GM19467 (cell line): Measurements from ENCODE around the gene LARP1.
"Not testable (repeated sequence)": the region's sequence is repeated elsewhere in the genome, so short reads cannot be mapped to it uniquely, and the experiment has no call there.

Experiments
- ATAC-seq: cut with Tn5 transposase; IDR thresholded peaks from one replicate; pipeline ENCODE4 v1.9.1; 2021; ENCODE audit warnings: mild to moderate bottlenecking, moderate library complexity; ENCODE audit not compliant: unreplicated experiment

LARP1 gene

DNA sequence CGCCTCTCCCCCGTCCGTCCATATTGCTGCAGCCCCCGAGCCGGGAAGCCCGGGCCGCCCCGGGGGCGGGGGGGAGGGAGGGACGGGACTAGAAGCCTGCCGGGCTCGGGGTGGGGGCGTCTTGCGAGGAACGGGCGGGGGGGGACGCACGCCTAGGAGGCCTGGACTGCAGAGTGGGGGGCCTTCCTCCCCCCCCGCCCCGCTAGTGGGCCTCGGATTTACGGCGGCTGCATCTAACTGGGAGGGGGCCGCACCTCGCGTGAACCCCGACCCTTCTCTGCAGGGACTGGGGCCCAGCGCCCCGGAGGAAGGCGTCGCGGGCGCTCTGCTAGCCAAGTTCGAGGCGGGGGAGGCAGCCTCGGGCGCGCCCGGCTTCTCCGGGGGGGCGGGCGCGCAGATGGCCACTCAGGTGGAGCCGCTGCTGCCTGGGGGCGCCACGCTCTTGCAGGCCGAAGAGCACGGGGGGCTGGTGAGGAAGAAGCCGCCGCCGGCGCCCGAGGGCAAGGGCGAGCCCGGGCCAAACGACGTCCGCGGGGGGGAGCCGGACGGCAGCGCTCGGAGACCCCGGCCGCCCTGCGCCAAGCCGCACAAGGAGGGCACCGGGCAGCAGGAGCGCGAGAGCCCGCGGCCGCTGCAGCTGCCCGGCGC lies at the start of gene LARP1:
TSS of gene LARP1 (plus strand) at position 17 of the 648 bp plus-strand sequence. CDS start at position 398, 381 bp downstream.
- ATAC-seq: no peak

DNA sequence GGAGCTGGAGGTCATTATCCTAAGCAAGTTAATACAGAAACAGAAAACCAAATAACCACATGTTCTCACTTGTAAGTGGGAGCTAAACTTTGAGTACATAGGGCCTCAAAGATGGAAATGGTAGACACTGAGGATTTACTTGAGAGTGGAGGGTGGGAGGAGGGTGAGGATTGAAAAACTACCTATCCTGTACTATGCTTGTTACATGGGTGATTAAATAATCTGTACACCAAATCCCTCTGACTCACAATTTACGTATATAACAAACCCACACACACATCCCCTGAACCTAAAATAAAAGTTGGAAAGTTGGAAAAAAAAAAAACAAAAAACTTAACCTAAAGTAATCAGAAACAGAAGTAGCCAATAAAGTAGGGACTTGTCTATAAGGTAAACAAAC lies 48.8 kb upstream of the LARP1 start:
- ATAC-seq: no peak

DNA sequence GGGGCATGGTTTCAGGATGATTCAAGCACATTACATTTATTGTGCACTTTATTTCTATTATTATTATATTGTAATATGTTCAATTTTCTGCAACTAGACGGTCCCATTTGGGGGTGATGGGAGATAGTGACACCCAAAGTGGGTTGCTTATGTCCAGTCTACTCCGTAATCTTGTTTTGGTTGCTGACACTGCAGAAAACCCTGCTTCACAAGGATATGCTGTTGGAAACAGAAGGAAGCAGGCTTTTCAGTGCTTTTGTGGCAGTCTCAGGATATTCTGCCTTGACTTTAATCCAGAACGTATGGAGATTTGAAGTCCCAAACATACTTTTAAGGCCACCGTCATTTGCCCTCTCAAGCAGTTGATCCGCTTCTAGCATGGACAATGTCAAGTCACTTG lies 47.5 kb upstream of the LARP1 start:
- no peak for ATAC-seq

DNA sequence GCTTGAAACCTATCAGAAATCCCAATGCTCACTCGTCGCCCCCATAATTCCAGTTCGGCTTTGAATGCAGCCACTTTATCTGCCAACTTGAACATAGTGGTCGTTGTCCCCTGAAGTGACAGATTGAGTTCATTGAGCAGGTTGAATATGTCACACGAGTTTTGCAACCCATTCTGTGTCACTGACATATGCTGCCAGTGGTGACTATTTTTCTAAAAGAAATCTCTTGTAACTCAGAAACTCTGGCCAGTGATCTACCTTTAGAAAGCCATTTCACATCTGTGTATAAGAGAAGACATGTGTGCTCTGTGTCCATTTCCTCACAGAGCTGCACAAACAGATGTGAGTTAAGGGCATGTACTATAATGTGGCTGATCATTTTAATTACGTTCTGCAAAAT lies 47.0 kb upstream of the LARP1 start:
- no peak for ATAC-seq

DNA sequence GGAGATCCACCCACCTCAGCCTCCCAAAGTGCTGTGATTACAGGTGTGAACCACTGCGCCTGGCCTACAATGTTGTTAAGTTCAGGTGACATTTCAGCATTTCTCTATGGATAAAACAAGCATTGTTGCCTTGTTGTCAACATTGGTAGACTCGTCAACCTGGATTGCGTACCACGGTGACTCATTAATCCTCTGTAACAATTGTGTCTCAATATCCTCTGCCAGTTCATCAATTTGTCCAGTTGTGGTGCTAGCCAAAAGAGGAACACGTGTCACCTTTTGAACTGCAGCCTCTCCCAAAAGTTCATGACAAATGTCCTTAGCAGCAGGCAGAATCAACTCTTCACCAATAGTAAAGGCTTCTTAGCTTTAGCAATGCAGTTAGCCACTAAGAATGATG lies 46.3 kb upstream of the LARP1 start:
- no peak for ATAC-seq

DNA sequence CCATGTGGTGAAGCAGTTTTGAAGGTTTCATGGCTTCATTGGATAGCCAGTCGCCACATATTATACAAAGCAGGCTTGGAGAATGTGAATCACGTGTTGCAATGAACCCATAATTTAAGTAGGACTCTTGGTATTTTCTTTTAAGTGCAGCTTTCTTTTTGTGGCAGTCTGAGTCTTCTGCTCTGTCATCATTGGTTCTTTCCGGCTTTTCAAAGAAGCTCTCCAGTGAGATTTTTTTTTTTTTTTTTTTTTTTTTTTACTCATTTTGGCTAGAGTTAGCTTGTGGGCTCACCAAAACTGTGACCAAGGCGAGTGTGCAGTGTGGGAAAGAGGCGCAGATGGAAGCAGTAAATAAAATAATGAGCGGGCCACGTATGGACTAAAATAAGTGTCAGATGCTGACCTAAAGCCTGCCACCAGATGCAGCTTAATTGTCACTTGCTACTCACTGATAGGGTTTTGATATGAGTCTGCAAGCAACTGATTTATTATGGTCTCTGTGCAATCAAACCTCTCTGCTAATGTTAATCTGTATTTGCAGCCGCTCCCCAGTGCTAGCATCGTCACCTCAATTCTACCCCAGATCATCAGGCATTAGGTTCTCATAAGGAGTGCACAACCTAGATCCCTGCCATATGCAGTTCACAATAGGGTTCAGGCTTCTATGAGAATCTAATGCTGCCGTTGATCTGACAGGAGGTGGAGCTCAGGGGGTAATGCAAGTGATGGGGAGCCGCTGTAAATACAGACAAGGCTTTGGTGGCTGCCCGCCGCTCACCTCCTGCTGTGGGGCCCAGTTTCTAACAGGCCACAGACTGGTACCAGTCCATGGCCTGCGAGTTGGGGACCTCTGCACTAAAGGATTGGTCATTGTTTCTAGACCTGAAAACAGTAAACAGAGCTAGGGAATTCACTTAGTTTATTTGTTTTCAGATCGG lies 45.5 kb upstream of the LARP1 start:
- ATAC-seq: no peak

DNA sequence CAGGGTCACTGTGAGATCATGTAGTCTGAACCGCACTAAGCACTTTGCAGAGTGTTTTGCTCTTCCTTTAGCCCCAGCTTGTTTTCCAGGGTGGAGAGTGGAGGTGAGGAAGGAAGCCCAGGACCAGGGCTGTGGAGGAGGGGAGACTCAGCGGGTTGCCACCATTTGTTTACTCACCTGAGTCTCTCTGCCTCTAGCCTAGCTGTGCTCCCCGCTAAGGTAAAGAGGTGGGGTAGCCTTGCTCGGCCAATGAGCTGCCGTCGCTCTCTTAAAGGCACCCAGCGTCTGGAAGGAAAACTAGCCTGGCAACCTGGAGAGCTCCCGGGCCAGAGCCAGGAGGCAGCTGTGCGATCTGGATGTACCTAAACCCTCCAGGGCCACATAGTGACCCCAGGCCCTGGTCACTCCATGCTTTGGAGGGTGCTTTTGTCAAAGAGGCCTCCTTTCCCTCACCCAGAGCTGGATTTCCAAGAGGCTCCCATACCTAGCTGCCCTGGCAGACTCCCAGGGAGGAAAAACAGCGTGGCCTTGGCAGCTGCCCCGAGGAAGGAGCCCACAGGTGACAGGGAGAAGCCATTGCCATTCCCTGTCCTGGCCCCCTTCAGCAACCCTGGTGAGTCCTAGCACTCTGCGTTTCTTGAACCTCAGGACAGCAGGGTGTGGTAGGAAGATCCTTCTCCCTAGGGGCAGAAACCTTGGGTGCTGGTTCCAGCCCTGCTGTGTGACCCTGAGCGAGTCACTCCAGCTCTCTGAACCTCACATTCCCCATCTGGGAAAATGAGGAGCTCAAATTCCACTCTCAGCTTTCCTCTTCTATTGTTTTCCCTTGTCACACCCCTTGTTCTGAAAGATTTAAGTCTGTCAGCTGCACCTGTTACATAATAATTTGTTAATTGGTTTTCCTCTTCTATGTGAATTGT lies 42.4 kb upstream of the LARP1 start:
- ATAC-seq: no peak

DNA sequence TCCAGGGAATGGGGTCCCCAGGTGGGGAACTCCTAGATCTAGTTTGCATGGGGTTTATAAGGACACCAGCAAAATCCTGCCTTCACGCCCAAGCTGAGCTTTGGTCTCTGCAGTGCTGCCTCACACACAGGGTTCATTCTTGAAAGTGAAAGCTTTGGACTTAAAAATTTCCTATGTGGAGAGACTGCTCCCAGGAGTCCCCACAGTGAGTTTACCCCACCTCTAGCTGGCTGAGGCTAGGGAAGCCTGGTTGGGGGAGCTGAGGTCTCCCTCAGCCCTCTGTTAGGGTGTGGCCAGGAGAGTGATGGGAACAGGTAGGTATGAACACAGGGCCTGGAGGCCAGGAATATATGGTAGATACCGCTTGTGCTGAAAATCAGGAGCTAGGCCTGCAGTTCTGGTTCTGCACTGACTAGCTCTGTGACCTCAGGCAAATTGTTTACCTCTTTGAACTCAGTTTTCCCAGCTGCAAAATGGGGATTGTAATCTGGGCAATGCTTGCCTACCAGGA lies 41.5 kb upstream of the LARP1 start:
- ATAC-seq: no peak

DNA sequence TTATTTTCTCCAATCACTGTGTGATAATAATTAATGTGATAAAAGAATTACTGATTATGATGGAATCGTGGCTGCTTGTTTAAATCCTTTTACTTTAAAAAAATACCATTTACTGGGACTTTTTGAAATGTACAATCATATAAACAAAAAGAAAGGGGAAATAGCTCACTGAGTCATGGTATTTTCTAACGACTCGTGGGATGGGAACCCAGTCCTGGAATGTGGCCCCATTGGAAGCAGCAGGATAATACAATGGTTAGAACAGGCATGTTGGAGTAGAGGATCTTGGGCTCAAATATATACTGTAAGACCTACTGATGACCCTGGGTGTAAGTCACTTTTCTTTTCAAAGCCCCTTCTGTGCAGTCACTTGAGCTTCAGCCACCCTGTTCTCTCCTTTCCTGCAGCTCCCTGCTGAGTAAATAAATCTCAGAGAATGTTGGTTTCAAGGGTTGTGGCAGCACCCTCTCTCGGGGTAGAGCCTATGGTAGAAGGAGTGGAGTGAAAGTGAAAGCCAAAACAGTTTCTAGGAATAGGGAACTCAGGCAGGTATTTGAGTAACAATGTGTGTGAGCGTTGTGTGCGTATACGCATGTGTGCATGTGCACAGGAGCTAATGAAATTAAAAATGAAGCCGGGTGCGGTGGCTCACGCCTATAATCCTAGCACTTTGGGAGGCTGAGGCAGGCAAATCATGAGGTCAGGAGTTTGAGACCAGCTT lies 40.8 kb upstream of the LARP1 start:
- peak; percentile 71 for ATAC-seq

DNA sequence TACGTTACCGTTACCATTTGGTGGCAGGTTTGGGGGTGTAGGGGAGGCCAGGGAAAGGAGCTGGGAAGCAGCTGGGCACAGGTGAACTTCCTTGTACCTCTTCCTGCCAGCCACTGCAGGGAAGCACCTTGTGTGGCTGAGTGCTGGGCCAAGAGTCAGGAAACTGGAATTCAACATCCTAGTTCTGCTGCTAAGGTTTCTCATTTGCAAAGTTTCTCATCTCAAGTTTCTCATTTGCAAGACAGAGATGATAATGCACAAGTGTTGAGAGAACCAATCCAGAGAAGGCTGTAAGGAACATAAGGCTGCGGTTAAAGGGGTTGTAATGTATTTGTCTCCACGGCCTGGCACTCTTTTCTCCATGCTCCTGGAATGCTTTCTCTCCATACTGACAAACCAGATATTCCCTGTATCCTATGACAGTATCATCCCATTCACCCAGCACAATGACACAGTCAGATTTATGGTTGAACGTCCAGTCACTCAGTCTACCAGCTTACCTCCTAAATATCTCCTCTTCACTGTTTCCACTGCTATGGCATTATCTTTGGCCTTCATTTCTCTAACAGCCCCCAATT lies 33.6 kb upstream of the LARP1 start:
- ATAC-seq: no peak

DNA sequence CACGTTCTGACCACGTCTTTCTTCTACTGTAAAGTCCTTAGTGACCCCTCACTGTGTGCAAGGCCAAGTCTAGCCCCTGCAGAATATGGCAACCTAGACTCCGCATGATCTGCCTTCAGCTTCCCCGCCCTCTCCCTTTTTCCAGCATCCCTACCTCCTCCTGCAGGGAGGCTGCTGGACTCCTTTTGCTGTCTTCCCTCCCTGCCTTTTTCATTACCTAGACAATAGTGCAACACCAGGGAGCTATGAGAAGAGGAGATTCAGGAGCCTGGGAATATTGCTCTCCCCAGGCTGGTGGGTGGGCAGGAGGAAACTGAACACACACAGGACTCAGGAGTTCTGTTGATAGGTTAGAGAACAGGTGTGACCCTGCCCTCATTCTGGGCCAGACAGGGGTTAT lies 33.1 kb upstream of the LARP1 start:
- ATAC-seq: no peak

DNA sequence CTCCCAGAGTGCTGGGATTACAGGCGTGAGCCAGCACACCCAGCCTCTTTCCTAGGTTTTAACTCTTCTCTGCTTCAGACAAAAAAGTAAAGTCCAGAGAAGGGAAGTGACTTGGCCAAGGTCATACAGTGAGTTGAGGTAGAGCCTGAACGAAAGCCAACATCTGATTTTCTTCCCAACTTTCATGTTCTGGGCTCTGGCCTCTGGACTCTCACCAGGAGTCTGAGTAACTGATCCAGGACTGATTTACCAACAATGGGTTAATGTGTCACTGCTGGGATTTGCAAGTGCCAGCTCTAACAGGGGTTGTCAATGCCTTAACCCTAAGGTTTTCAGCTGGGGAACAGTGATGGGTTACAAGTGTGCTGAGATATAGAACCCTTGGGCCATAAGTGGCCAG lies 32.2 kb upstream of the LARP1 start:
- ATAC-seq: no peak

DNA sequence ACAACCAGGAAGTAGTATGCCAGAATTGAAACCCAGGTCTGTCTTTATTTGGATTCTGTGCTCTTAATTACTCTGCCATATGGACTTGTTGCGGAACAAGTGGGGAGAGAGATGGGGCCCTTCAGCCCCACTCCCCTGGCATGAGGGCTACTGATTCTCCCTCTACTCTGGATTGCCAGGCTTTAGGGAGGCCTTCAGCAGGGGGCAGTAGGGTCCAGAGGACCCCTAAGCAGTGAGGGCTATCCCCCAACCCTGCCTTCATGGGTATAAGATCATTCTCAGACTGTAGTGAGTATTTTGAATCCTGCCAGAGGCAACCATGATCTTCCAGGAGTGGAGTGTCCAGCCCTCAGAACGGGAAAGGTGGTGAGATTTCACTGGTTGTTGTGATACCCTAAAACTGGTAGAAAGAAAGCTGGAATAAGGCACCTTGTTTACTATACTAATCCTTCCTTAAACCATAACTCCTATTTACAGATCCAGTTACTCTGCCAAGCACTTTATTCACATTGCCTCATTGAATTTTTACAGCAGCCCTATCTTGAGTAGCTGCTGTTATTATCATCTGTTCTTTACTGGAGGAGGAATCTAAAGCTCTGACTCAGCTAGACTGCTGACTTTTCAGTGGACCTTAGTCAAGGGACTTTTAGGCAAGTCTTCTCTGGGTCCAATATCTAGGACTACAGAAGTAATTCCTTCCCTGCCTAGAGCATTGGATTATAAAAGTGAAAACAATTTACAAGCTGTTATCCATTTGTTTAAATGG lies 31.3 kb upstream of the LARP1 start:
- ATAC-seq: no peak

DNA sequence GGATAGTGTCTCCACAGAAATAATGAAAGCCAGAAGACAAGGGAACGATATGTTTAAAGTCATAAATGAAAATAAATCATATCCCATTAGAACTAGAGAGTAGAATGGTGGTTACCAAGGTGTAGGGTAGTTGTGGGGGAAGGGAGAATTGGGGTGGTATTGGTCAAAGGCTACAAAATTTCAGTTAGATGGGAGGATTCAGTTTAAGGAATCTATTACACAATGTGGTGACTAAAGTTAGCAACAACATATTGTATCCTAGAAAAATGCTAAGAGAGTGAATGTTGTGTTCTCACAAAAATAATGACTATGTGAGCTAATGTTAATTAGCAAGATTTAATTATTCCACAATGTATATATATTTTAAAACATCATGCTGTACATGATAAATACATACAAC lies 27.8 kb upstream of the LARP1 start:
- no peak for ATAC-seq

DNA sequence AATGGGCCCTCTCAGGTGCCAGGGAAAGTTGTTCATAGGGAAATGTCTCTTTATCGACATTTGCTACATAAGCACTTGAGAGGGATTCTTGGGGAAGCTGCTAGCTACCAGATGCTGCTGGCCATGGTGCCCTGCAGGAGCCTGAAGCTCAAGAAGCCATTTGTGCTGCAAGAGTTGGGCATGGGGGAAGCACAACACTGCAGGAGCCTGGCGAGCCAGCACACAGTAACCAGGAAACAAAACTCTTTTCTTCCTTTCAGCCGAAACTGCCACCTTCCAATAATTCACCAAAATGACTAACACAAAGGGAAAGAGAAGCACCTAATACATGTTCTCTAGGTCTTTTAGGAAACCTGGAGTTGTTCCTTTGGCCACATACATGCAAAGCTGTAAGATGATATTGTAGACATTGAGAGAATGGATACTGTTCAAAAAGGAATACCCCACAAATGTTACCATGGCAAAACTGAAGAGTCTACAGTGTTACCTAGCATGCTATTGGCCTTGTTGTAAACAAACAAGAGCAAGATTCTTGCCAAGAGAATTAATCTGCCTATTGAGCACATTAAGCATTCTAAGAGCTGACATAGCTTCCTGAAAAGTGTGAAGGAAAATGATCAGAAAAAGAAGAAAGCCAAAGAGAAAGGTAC lies 26.1 kb upstream of the LARP1 start:
- ATAC-seq: no peak

DNA sequence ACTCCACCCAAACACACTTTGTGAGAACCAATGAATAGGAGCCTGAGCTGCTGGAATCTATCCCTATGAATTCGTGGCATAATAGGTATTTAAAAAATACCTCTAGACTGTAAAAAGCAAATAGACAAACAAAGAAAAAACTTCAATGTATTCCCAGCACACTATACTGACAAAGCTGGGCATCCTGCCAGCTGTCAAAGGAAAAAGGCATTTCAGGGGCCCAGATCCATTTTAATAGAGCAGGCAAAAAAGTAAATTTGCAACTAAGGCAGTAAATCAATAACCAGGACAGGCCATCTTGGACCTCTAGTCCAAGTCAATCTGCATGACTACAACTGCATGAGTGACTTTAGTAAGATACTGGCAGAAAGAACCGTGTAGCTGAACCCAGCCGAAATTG lies 25.6 kb upstream of the LARP1 start:
- ATAC-seq: no peak

DNA sequence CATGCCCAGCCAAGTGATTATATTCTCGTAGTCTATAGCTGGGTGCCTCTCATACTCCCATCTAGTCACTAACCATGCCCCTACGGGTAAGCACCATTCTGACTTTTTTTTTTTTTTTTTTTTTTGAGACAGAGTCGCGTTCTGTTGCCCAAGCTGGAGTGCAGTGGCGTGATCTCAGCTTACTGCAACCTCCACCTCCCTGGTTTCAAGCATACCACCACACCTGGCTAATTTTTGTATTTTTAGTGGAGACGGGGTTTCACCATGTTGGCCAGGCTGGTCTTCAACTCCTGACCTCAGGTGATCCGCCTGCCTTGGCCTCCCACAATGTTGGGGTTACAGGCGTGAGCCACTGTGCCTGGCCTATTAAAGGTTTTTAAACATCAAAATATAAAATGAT lies 24.4 kb upstream of the LARP1 start:
- ATAC-seq: not testable (repeated sequence)

DNA sequence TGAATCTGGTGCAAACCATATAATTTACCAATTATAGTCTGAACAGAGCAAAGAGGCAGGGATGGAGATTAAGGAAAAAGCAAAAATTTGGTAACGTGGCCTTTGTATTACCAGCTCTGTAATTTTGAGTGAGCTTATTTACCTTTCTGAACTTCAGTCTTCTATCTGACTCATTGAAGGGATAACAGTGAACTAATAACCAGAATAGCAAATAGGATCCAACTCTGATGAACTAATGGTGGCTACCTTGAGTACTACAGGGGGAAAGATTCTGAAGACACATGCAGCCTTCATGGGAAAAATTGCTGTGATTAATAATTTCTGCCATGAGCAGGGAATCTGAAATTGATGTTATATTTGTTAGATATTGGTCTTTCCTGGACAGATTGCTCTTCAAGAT lies 23.0 kb upstream of the LARP1 start:
- no peak for ATAC-seq
